M059J (cell line): ENCODE measurements around the gene CD274. TPM values are rescaled to one million over a fixed set of nuclear protein-coding genes. Genes with fewer than 3 reads are reported as not detected.

ENCODE experiments used
- total RNA-seq: library from RNA; depleted of rRNA; stranded (reverse); fragments of >200 nt; shearing (Covaris generic); gene quantifications from 2 replicates; pipeline ENCODE4 v1.2.3, GENCODE V29; 2014; rRNA removed

The CD274 gene
- total RNA-seq, 1 experiment from 2014 or later = 31.2 TPM

Other genes starting within 250 kb of the CD274 start
- gene INSL4, start 219.1 kb upstream of the CD274 start, total RNA-seq = not detected in 2 replicates
- 0.62 TPM in 1 of 2 replicates, not detected in the other for gene RLN2, start 145.8 kb upstream of the CD274 start, total RNA-seq
- not detected in 2 replicates for gene RLN1, start 110.7 kb upstream of the CD274 start, total RNA-seq
- gene PLGRKT, start 12.6 kb upstream of the CD274 start, total RNA-seq = 43.5 and 44.9 TPM in 2 replicates
- gene PDCD1LG2, start 60.0 kb downstream of the CD274 start, total RNA-seq = 20.7 and 28.1 TPM in 2 replicates
- gene RIC1, start 178.6 kb downstream of the CD274 start, total RNA-seq = 27.0 and 33.4 TPM in 2 replicates